Measurements from ENCODE around the gene ENG. TPM values are rescaled to one million over a fixed set of nuclear protein-coding genes. Genes with fewer than 3 reads are reported as not detected.
"Not testable (repeated sequence)": the region's sequence is repeated elsewhere in the genome, so short reads cannot be mapped to it uniquely, and the experiment has no call there.

Gene ENG
- total RNA-seq, 1 donor from 2014 or later: 322 TPM

- intact Hi-C loops (cut with DNase I): no loop called here
- Histone ChIP-seq H3K36me3 (peaks cover 12% of the 10 kb centered on the region), H3K27me3 (no peaks in the 10 kb centered on the region), H3K4me3 (peak overlapping the region; percentile 10), H3K9me3 (no peaks in the 10 kb centered on the region), H3K27ac (peak overlapping the region; percentile 56), H3K4me1 (peaks cover 48% of the 10 kb centered on the region)
- no peak for DNase-seq
- no peak for ATAC-seq
- TF ChIP-seq CTCF (IDR thresholded peaks at IDR 0.05): no peak
These were observed 6.4 kb downstream of the ENG start for GRCh38 chr9:127847833-127848755.

DNA sequence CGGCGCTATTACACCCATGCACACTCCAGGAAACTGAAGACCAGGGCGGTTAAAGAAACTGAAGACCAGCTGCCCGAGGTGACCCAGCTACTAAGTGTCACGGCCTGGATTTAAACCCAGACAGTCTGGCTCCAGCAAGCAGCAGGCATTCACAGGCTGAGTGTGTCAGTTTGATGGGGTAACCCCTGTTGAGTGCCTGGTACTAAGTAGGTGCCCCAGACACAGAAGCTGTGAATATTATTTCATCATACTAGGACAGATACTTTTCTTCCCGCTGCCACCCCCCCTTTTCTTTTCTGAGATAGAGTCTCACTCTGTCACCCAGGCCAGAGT, 7.3 kb downstream of the ENG start:
- Histone ChIP-seq H3K4me1 (peaks cover 44% of the 10 kb centered on the region), H3K4me3 (peak overlapping the region; percentile 3), H3K27ac (peak overlapping the region; percentile 56), H3K9me3 (no peaks in the 10 kb centered on the region), H3K36me3 (peaks cover 21% of the 10 kb centered on the region), H3K27me3 (no peaks in the 10 kb centered on the region)
- intact Hi-C loops (cut with DNase I): no loop called here
- TF ChIP-seq CTCF (IDR thresholded peaks at IDR 0.05): no peak
- ATAC-seq (peak; percentile 51), DNase-seq (no peak)

DNA sequence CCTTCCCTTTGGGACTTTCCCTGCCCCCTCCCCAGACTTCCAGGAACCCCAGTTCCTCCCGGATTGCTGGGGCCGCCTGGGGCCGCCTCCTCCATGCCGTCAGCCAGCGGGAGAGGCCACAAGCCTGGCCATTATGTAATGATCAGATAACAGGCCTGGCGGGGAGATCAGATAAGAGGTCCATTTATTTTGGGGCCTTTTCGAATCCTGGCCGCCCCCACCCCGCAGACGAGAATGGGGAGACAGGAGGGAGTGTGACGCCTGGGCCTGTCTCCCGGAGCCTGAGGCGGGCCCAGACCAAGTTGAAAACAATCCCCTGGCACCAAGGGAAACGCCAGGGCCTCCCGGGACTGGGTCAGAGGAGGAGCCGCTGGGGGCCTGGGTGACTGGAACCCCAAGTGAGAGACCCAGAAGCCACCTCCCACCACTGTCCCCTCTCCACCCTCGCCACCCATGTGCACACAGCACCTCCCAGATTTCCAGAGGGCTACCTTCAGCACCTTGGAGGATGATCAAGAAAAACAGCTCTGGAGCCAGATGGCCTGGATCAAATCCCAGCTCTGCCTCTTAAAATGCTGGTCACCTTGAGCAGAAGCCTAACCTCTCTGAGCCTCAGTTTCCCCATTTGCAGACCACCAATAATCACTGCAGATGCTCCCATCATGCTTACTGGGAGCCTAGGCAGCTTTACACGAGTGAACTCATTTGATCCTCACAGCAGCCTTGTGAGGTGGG, 7.8 kb downstream of the ENG start:
- Histone ChIP-seq H3K27me3 (no peaks in the 10 kb centered on the region), H3K4me3 (peak overlapping the region; percentile 3), H3K27ac (peak overlapping the region; percentile 56), H3K36me3 (peaks cover 26% of the 10 kb centered on the region), H3K4me1 (peaks cover 40% of the 10 kb centered on the region), H3K9me3 (no peaks in the 10 kb centered on the region)
- peak; percentile 61 for ATAC-seq
- no peak for TF ChIP-seq CTCF (IDR thresholded peaks at IDR 0.05)
- no peak for DNase-seq
- intact Hi-C loops (cut with DNase I): no loop called here

GRCh38 chr9:127845619-127846018, 8.8 kb downstream of the ENG start:
- H3K9me3 ChIP-seq; intact Hi-C loops (cut with DNase I); ATAC-seq; DNase-seq; H3K27me3 ChIP-seq: not testable (repeated sequence)
- Histone ChIP-seq H3K4me3 (peak overlapping the region; percentile 8), H3K27ac (peak overlapping the region; percentile 56), H3K4me1 (peaks cover 38% of the 10 kb centered on the region), H3K36me3 (peaks cover 36% of the 10 kb centered on the region)

DNA sequence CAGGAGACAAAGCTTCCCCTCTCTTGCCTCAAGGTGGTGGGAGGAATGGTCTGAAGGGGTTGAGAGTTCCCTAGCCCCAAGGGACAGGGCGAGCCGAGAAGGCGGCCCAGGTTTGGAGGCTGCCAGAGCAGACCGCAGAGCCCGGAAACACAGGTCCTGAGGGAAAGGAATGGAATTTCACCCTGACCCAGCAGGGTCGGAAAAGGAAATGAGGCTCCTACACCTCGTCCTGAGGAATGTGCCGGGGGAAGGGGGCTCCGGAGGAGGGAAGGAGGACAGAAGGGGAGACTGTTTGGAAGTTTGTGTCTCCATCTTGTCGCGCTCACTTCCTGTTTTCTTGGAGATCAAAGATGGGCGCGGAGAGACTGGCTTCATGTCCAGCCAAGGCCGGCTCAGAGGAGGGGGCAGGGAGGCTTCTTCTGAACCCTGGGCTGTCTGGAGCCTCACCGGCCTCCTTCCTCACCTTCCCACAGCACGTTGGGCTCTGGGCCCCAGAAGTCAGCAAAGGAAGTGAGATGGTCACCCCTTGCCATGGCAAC, 9.6 kb downstream of the ENG start:
- intact Hi-C loops (cut with DNase I): no loop called here
- no peak for DNase-seq
- peaks cover 34% of the 10 kb centered on the region for H3K36me3 ChIP-seq
- no peak for TF ChIP-seq CTCF (IDR thresholded peaks at IDR 0.05)
- H3K4me3 ChIP-seq: peak overlapping the region; percentile 8
- peak; percentile 33 for ATAC-seq
- no peaks in the 10 kb centered on the region for H3K27me3 ChIP-seq
- H3K9me3 ChIP-seq: no peaks in the 10 kb centered on the region
- H3K27ac ChIP-seq: peak overlapping the region; percentile 56
- H3K4me1 ChIP-seq: peaks cover 42% of the 10 kb centered on the region

Data from upper lobe of right lung (tissue), 1 donor.